CD14-positive monocyte (primary cell): ENCODE measurements around the gene MKRN2OS. TPM values are rescaled to one million over a fixed set of nuclear protein-coding genes. Genes with fewer than 3 reads are reported as not detected.

ENCODE experiments used
- DNase-seq, 3 donors: peaks; one replicate each; pipeline ENCODE4 v3.0.0-alpha.2; 2011 to 2022
- H2AFZ ChIP-seq: 2 replicates; pipeline ENCODE4 v1.6.0; 2012; ENCODE audit warnings: mild to moderate bottlenecking, low read depth, low read length, inconsistent platforms; ENCODE audit not compliant: insufficient read depth, poor library complexity, severe bottlenecking
- H3K27ac ChIP-seq, 2 donors: 1 replicate in 1 of 2; 2 replicates in 1 of 2; pipeline ENCODE4 v1.5.1; 2012 to 2013; ENCODE audit warnings: low read length in 2 of 2, control low read depth in 1 of 2, inconsistent platforms in 1 of 2, low read depth in 1 of 2, mild to moderate bottlenecking in 1 of 2
- H3K27me3 ChIP-seq, 2 donors: one replicate each; pipeline versions ENCODE4 v1.6.0 to v1.6.1; 2011 to 2013; ENCODE audit warnings: low read length in 2 of 2; ENCODE audit not compliant: control insufficient read depth in 2 of 2, insufficient read depth in 2 of 2
- H3K36me3 ChIP-seq, 2 donors: replicated peaks in 1 of 2; 1 replicate in 1 of 2; 2 replicates in 1 of 2; pipeline versions ENCODE4 v1.5.1 to v1.6.1; 2012 to 2013; ENCODE audit warnings: low read length in 2 of 2, control low read depth in 1 of 2, inconsistent platforms in 1 of 2, mild to moderate bottlenecking in 1 of 2; ENCODE audit not compliant: insufficient read depth in 2 of 2, control insufficient read depth in 1 of 2
- H3K4me1 ChIP-seq, 2 donors: 1 replicate in 1 of 2; 2 replicates in 1 of 2; pipeline versions ENCODE4 v1.5.1 to v1.6.1; 2012 to 2013; ENCODE audit warnings: low read length in 2 of 2, control low read depth in 1 of 2, inconsistent platforms in 1 of 2, mild to moderate bottlenecking in 1 of 2, moderate library complexity in 1 of 2; ENCODE audit not compliant: insufficient read depth in 2 of 2, control insufficient read depth in 1 of 2
- H3K4me2 ChIP-seq: replicated peaks from 2 replicates; pipeline ENCODE3; 2012; ENCODE audit warnings: low read length, moderate library complexity, mild to moderate bottlenecking; ENCODE audit not compliant: poor library complexity, severe bottlenecking; ENCODE audit errors: extremely low read depth
- H3K4me3 ChIP-seq, 3 experiments: fragments of 200-600 bp in 1 of 3; sonication (generic) in 1 of 3; replicated peaks in 1 of 3; 1 replicate in 2 of 3; 2 replicates in 1 of 3; pipeline ENCODE4 v1.5.1; 2011 to 2013; ENCODE audit warnings: low read length in 3 of 3, mild to moderate bottlenecking in 3 of 3, control low read depth in 2 of 3, low read depth in 2 of 3, inconsistent platforms in 1 of 3, moderate library complexity in 1 of 3
- H3K79me2 ChIP-seq: 2 replicates; pipeline ENCODE4 v1.6.0; 2012; ENCODE audit warnings: mild to moderate bottlenecking, control low read depth, inconsistent platforms, low read length, moderate library complexity; ENCODE audit not compliant: insufficient read depth
- H3K9ac ChIP-seq: 2 replicates; pipeline ENCODE4 v1.6.0; 2017; ENCODE audit warnings: low read length, mild to moderate bottlenecking; ENCODE audit not compliant: insufficient read depth, poor library complexity, severe bottlenecking
- H3K9me3 ChIP-seq, 2 donors: replicated peaks in 1 of 2; 1 replicate in 1 of 2; 2 replicates in 1 of 2; pipeline versions ENCODE4 v1.5.1 to v1.6.1; 2012 to 2013; ENCODE audit warnings: low read length in 2 of 2, control low read depth in 1 of 2; ENCODE audit not compliant: control insufficient read depth in 1 of 2, insufficient read depth in 1 of 2
- H4K20me1 ChIP-seq: 2 replicates; pipeline ENCODE4 v1.6.0; 2012; ENCODE audit warnings: mild to moderate bottlenecking, low read length, control low read depth, moderate library complexity; ENCODE audit not compliant: insufficient read depth
- H3K27ac Mint-ChIP-seq, 7 donors: one replicate each; pipeline ENCODE4 v1.8.0; 2020; ENCODE audit warnings: mild to moderate bottlenecking in 7 of 7, mixed read lengths in 7 of 7, moderate library complexity in 6 of 7, inconsistent platforms in 2 of 7
- H3K27me3 Mint-ChIP-seq, 3 donors: one replicate each; pipeline ENCODE4 v1.8.0; 2021 to 2022; ENCODE audit warnings: low read depth in 3 of 3, mild to moderate bottlenecking in 3 of 3, mixed read lengths in 3 of 3, moderate library complexity in 3 of 3, inconsistent platforms in 1 of 3
- H3K36me3 Mint-ChIP-seq, 2 donors: one replicate each; pipeline ENCODE4 v1.8.0; 2020; ENCODE audit warnings: mixed read lengths in 2 of 2, inconsistent platforms in 1 of 2, mild to moderate bottlenecking in 1 of 2
- H3K4me1 Mint-ChIP-seq: one replicate; pipeline ENCODE4 v1.8.0; 2020; ENCODE audit warnings: mild to moderate bottlenecking, mixed read lengths
- H3K4me3 Mint-ChIP-seq, 2 donors: one replicate each; pipeline ENCODE4 v1.8.0; 2020; ENCODE audit warnings: mild to moderate bottlenecking in 2 of 2, mixed read lengths in 2 of 2, moderate library complexity in 1 of 2
- H3K9me3 Mint-ChIP-seq, 7 donors: one replicate each; pipeline ENCODE4 v1.8.0; 2020 to 2022; ENCODE audit warnings: mixed read lengths in 7 of 7, mild to moderate bottlenecking in 6 of 7, moderate library complexity in 6 of 7, inconsistent platforms in 2 of 7
- CTCF ChIP-seq: fragments of 200-600 bp; IDR thresholded peaks from one replicate; pipeline ENCODE4 v1.8.0; 2022; ENCODE audit warnings: antibody characterized with exemption, mild to moderate bottlenecking
- WGBS: methylation state at CpG from one replicate; pipeline ENCODE4 v1.1.5; 2013; ENCODE audit warnings: missing lambda C conversion rate; ENCODE audit not compliant: insufficient coverage; 5-methylcytosine and 5-hydroxymethylcytosine counted together
- intact Hi-C, 2 donors: fragments of 100-400 bp; cut with micrococcal nuclease; formaldehyde crosslinking; loops; one replicate each; pipeline versions ENCODE4 v1.15.0 to v1.15.1; 2023
- polyA plus RNA-seq, 3 donors: library from polyadenylated mRNA; depleted of rRNA in 1 of 3; unstranded in 2 of 3; stranded (reverse) in 1 of 3; fragments of 300-500 nt in 2 of 3; fragments of >200 nt in 1 of 3; fragmentation: Illumina TruSeq in 2 of 3; gene quantifications; 1 replicate in 2 of 3; 2 replicates in 1 of 3; pipeline ENCODE4 v1.2.3, GENCODE V29; 2012 to 2021

The MKRN2OS gene
- polyA plus RNA-seq, 3 donors: not detected

GRCh38 chr3:12590096-12590495 lies 44.8 kb upstream of the MKRN2OS start:
- H3K4me3 Mint-ChIP-seq: no peak overlapping the region
- Histone ChIP-seq H4K20me1 (peaks cover 72% of the 10 kb centered on the region), H3K4me1 (peaks cover 13 to 15% of the 10 kb centered on the region in 2 donors), H2AFZ (no peak overlapping the region), H3K36me3 (peaks cover 84 to 95% of the 10 kb centered on the region in 2 donors), H3K9me3 (no peaks in the 10 kb centered on the region), H3K79me2 (peaks cover 13% of the 10 kb centered on the region), H3K4me3 (no peak overlapping the region), H3K27me3 (no peaks in the 10 kb centered on the region), H3K4me2 (no peak overlapping the region), H3K27ac (peak overlapping the region; percentile 36 to 73), H3K9ac (no peak overlapping the region)
- peak overlapping the region; percentile 7 to 91 (median 76) for H3K27ac Mint-ChIP-seq
- no CpG with 5 or more reads among the region's 4 CpGs for WGBS
- no peaks in the 10 kb centered on the region for H3K27me3 Mint-ChIP-seq
- intact Hi-C loops: no loop called here
- peaks cover 0 to 1% (median 0%) of the 10 kb centered on the region in 7 donors for H3K9me3 Mint-ChIP-seq
- TF ChIP-seq CTCF: no peak
- H3K4me1 Mint-ChIP-seq: peaks cover 18% of the 10 kb centered on the region
- peak; percentile 44 to 64 (median 60) for DNase-seq
- peaks cover 77 to 88% of the 10 kb centered on the region in 2 donors for H3K36me3 Mint-ChIP-seq

GRCh38 chr3:12588039-12589009 lies 43.0 kb upstream of the MKRN2OS start:
- intact Hi-C loops: no loop called here
- peaks cover 13 to 15% of the 10 kb centered on the region in 2 donors for H3K4me1 ChIP-seq

More at GRCh38 chr3:12588039-12589009, 43.0 kb upstream of the MKRN2OS start:
- H3K36me3 Mint-ChIP-seq: peaks cover 76 to 87% of the 10 kb centered on the region in 2 donors
- Histone ChIP-seq H2AFZ (no peak overlapping the region), H3K4me3 (no peak overlapping the region), H3K27me3 (no peaks in the 10 kb centered on the region), H3K4me2 (no peak overlapping the region), H3K36me3 (peaks cover 84 to 95% of the 10 kb centered on the region in 2 donors), H3K9me3 (no peaks in the 10 kb centered on the region), H4K20me1 (peaks cover 73% of the 10 kb centered on the region), H3K79me2 (peaks cover 9% of the 10 kb centered on the region), H3K27ac (peak overlapping the region in 1 of 2 donors; percentile 44), H3K9ac (no peak overlapping the region)
- no peaks in the 10 kb centered on the region for H3K27me3 Mint-ChIP-seq
- peaks cover 18% of the 10 kb centered on the region for H3K4me1 Mint-ChIP-seq
- H3K4me3 Mint-ChIP-seq: no peak overlapping the region
- H3K9me3 Mint-ChIP-seq: peaks cover 0 to 1% (median 0%) of the 10 kb centered on the region in 7 donors
- H3K27ac Mint-ChIP-seq: peak overlapping the region in 2 of 7 donors; percentile 43 to 70
- 100% methylated on average over 1 of the region's 7 CpGs for whole genome bisulfite sequencing
- DNase-seq: no peak
- TF ChIP-seq CTCF: no peak
